ENCODE data around the gene MYH7.
"Not testable (repeated sequence)": the region's sequence is repeated elsewhere in the genome, so short reads cannot be mapped to it uniquely, and the experiment has no call there.

Gene MYH7

GRCh38 chr14:23430016-23430722, 5.3 kb downstream of the MYH7 start:
- no peak for DNase-seq (ENCODE audit: low spot score)

DNA sequence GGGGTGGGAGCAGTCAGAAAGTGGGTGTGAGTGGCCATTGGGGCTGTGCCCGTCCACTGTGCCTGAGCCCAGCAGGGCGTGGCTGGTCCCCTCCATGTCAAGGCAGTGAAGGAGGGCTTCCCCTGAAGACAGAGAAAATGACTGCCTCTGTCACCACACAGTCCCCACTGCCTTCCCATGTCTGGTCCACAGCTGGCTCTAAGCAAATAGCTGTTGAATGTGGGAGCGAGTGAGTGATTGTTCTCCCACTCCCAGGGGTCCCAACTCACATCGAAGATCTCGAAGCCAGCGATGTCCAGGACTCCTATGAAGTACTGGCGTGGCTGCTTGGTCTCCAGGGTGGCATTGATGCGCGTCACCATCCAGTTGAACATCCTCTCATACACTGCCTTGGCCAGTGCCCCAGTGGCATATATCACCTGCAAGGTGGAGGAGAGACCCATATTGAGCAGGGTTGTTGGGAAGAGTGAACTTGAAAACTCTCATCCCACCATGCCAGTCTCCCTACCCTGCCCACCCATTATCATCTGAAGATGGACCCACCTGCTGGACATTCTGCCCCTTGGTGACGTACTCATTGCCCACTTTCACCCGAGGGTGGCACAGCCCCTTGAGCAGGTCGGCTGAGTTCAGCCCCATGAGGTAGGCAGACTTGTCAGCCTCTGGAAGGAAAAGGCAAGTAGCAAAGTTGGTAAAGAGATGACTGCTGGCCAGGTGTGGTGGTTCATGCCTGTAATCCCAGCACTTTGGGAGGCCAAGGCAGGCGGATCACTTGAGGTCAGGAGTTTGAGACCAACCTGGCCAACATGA, 6.6 kb downstream of the MYH7 start:
- no peak for DNase-seq (ENCODE audit: low spot score)

- not testable (repeated sequence) for DNase-seq (ENCODE audit: low spot score)
Measured at GRCh38 chr14:23425798-23426197, 9.7 kb downstream of the MYH7 start.

GRCh38 chr14:23425169-23425568, 10.3 kb downstream of the MYH7 start:
- DNase-seq (ENCODE audit: low spot score), result no peak

DNA sequence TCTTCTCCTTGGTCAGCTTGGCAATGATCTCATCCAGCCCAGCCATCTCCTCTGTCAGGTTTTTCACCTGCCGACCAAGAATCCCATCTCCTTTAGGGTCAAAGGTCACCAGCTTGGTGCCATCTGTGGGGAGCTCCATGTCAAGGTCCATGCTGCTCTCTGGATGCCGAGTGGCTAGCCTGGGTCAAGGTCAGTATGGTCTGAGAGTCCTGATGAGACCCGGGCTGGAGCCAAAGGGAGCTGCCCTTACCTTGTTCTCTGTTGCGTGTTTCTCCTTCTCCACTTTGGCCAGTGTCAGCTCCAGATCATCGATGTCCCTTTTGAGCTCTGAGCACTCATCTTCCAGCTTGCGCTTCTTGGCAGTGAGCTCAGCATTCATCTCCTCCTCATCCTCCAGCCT, 11.8 kb downstream of the MYH7 start:
- no peak for DNase-seq (ENCODE audit: low spot score)

DNA sequence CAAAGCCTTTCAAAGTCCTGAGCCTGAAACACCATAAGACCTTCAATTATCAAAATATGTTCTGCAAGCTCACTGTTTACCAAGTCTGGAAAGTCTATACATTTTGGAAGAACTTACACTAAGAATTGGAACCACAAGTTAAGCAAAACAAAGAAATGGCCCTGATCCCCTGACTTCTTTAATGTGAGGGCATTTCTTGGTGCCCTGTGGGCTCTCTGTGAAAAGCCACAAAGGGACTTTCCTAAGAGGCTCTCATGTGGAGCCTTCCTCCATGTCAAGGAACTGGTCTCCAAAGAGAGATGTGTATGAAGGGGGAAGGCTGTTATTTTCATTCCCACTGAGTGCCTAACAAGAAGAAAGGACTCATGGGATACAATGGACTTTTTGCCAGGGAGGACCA, 13.9 kb downstream of the MYH7 start:
- no peak for DNase-seq (ENCODE audit: low spot score)

- not testable (repeated sequence) for DNase-seq (ENCODE audit: low spot score)
Measured at GRCh38 chr14:23419646-23420045, 15.8 kb downstream of the MYH7 start.

DNA sequence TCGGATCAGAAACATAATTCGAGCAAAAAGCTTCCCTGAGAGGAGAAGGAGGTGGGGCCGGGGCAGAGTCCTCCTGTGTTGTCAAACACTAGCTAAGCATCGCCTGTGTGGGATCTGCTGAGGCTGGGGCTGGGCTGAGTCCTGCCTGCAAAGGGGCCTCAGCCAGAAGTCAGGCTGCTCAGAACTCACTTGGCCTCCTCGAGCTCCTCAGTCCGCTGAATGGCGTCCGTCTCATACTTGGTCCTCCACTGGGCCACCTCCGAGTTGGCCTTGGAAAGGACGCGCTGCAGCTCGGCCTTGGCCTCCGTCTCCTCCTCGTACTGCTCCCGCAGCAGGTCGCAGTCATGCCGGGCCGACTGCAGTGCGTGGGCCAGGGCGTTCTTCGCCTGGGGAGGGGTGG, 17.4 kb downstream of the MYH7 start:
- DNase-seq (ENCODE audit: low spot score), result no peak

- DNase-seq (ENCODE audit: low spot score), result not testable (repeated sequence)
Measured at GRCh38 chr14:23417269-23417668, 18.2 kb downstream of the MYH7 start.

GRCh38 chr14:23416801-23417200, 18.7 kb downstream of the MYH7 start:
- no peak for DNase-seq (ENCODE audit: low spot score)

- no peak for DNase-seq (ENCODE audit: low spot score)
Measured at GRCh38 chr14:23415821-23416778, 19.4 kb downstream of the MYH7 start.

DNA sequence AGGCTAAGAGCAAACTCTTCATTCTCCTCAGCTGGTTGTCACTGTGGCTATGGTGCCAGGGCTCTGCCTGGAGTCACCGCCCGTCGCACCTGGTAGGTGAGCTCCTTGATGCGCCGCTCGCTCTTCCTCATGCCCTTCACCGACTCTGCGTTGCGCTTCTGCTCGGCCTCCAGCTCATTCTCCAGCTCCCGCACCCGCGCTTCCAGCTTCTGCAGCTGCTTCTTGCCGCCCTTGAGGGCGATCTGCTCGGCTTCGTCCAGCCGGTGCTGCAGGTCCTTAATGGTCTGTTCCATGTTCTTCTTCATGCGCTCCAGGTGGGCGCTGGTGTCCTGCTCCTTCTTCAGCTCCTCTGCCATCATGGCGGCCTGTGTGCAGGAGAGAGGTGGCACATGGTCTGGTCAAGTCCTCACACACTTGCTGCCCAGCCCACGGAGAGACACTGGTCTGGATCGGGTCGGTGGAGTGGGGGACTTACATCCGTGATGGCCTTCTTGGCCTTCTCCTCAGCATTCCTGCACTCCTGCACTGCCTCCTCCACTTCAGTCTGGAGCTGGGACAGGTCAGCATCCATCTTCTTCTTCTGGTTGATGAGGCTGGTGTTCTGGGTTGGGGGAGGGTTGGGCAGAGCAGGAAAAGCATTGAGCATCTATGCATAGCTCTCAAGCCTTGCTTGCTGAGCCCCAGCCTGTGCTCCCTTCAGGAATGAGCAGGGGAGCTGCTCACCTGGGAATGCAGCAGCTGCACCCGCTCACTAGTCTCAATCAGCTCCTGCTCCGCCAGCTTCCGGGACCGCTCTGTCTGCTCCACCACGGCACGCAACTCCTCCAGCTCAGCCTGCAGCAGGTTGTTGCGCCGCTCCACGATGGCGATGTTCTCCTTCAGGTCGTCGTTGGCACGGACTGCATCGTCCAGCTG, 20.3 kb downstream of the MYH7 start:
- no peak for DNase-seq (ENCODE audit: low spot score)

- no peak for DNase-seq (ENCODE audit: low spot score)
Measured at GRCh38 chr14:23414254-23414653, 21.2 kb downstream of the MYH7 start.

GRCh38 chr14:23413681-23414080, 21.8 kb downstream of the MYH7 start:
- no peak for DNase-seq (ENCODE audit: low spot score)

- DNase-seq (ENCODE audit: low spot score), result no peak
Measured at GRCh38 chr14:23411563-23412525, 23.6 kb downstream of the MYH7 start.

- DNase-seq (ENCODE audit: low spot score), result no peak
Measured at GRCh38 chr14:23409966-23410635, 25.4 kb downstream of the MYH7 start.

- no peak for DNase-seq (ENCODE audit: low spot score)
Measured at GRCh38 chr14:23409475-23409874, 26.0 kb downstream of the MYH7 start.

GRCh38 chr14:23408307-23408630, 27.2 kb downstream of the MYH7 start:
- DNase-seq (ENCODE audit: low spot score), result no peak

- no peak for DNase-seq (ENCODE audit: low spot score)
Measured at GRCh38 chr14:23407516-23408306, 27.7 kb downstream of the MYH7 start, which contains the start of gene MYH6. MYH6 (minus strand) TSS chr14:23408273; CDS start chr14:23407223, 1,050 bp downstream.

All from NAMALWA (cell line).